Neural cell (in vitro differentiated cells): ENCODE data around the gene SFT2D1.

ENCODE experiments used
- CTCF ChIP-seq: fragments of 450-650 bp; IDR thresholded peaks from 2 replicates; pipeline ENCODE4 v1.5.1; 2014; ENCODE audit warnings: antibody characterized with exemption, mild to moderate bottlenecking, moderate library complexity; ENCODE audit not compliant: poor library complexity, severe bottlenecking
- EZH2 ChIP-seq: fragments of 200-600, 300-800 bp; shearing (Covaris generic), sonication (generic); IDR thresholded peaks from 2 replicates; pipeline ENCODE4 v1.6.1; 2014; ENCODE audit warnings: antibody characterized with exemption, low read length, borderline replicate concordance, mild to moderate bottlenecking; ENCODE audit not compliant: insufficient read depth, poor library complexity, severe bottlenecking

- TF ChIP-seq EZH2 (no peak), CTCF (no peak)
These were observed 881 bp downstream of the SFT2D1 start for GRCh38 chr6:166341464-166341863.
